ENCODE data around the gene MFSD6.
"Not testable (repeated sequence)": the region's sequence is repeated elsewhere in the genome, so short reads cannot be mapped to it uniquely, and the experiment has no call there.

Gene MFSD6

GRCh38 chr2:190468354-190468753, 60.2 kb downstream of the MFSD6 start:
- DNase-seq: not testable (repeated sequence)

- no peak for DNase-seq
These were observed 60.8 kb downstream of the MFSD6 start for GRCh38 chr2:190468814-190469569.

- no peak for DNase-seq
These were observed 61.6 kb downstream of the MFSD6 start for GRCh38 chr2:190469771-190470170.

- no peak for DNase-seq
These were observed 62.2 kb downstream of the MFSD6 start for GRCh38 chr2:190470256-190470826.

- DNase-seq: no peak
These were observed 69.7 kb downstream of the MFSD6 start for GRCh38 chr2:190477661-190478454.

- DNase-seq: no peak
These were observed 70.5 kb downstream of the MFSD6 start for GRCh38 chr2:190478572-190479195.

GRCh38 chr2:190481339-190481738, 73.2 kb downstream of the MFSD6 start:
- no peak for DNase-seq

- no peak for DNase-seq
These were observed 74.3 kb downstream of the MFSD6 start for GRCh38 chr2:190482451-190482850.

GRCh38 chr2:190486037-190486623, 78.0 kb downstream of the MFSD6 start:
- DNase-seq: no peak

- no peak for DNase-seq
These were observed 80.5 kb downstream of the MFSD6 start for GRCh38 chr2:190488516-190489233.

GRCh38 chr2:190489475-190489874, 81.3 kb downstream of the MFSD6 start:
- no peak for DNase-seq

- DNase-seq: no peak
These were observed 82.3 kb downstream of the MFSD6 start for GRCh38 chr2:190490502-190490901.

- no peak for DNase-seq
These were observed 84.9 kb downstream of the MFSD6 start for GRCh38 chr2:190493095-190493494.

- DNase-seq: not testable (repeated sequence)
These were observed 86.6 kb downstream of the MFSD6 start for GRCh38 chr2:190494600-190495227.

GRCh38 chr2:190497428-190497827, 89.3 kb downstream of the MFSD6 start:
- DNase-seq: no peak

- no peak for DNase-seq
These were observed 91.1 kb downstream of the MFSD6 start for GRCh38 chr2:190499273-190499672.

GRCh38 chr2:190500054-190500502, 91.9 kb downstream of the MFSD6 start:
- DNase-seq: no peak

- DNase-seq: no peak
These were observed 93.1 kb downstream of the MFSD6 start for GRCh38 chr2:190501231-190501630.

GRCh38 chr2:190501702-190502407, 93.7 kb downstream of the MFSD6 start:
- no peak for DNase-seq

GRCh38 chr2:190503088-190503487, 94.9 kb downstream of the MFSD6 start:
- no peak for DNase-seq

- no peak for DNase-seq
These were observed 96.8 kb downstream of the MFSD6 start for GRCh38 chr2:190504912-190505311.

Measured in activated T-cell treated with anti-CD3 and anti-CD28 coated beads, Interleukin-2, amount 50 U/mL, for 1 hour (primary cell).